ENCODE measurements around the gene TCAF2.
"Not testable (repeated sequence)": the region's sequence is repeated elsewhere in the genome, so short reads cannot be mapped to it uniquely, and the experiment has no call there.

- TF ChIP-seq ZNF143 (CRISPR knock-in tag; IDR thresholded peaks at IDR 0.05); ZBTB43 (CRISPR knock-in tag; IDR thresholded peaks at IDR 0.05); POLR2A (conservative IDR thresholded peaks at IDR 0.05); XRCC5 (IDR thresholded peaks at IDR 0.05; ENCODE audit: low read depth, low read length); E2F4 (CRISPR knock-in tag; IDR thresholded peaks at IDR 0.05; ENCODE audit: low read depth); TEAD1 (CRISPR knock-in tag; IDR thresholded peaks at IDR 0.05); MTA3 (IDR thresholded peaks at IDR 0.05; ENCODE audit: borderline replicate concordance); PCBP1 (IDR thresholded peaks at IDR 0.05; ENCODE audit: low read depth, low read length, poor library complexity, severe bottlenecking); EZH2 (IDR thresholded peaks at IDR 0.05; ENCODE audit: borderline replicate concordance, low read depth, low read length); STAG1 (CRISPR knock-in tag; IDR thresholded peaks at IDR 0.05; ENCODE audit: borderline replicate concordance); PTBP1 (IDR thresholded peaks at IDR 0.05; ENCODE audit: low read depth, low read length): not testable (repeated sequence)
These were observed 1.4 kb downstream of the TCAF2 start for GRCh38 chr7:143622130-143622529.
